AML-193 (cell line): ENCODE data around the gene RSRC1.
A peak's percentile ranks its signal among the peaks of the same experiment; 100 is the strongest.
"Not testable (repeated sequence)": the region's sequence is repeated elsewhere in the genome, so short reads cannot be mapped to it uniquely, and the experiment has no call there.

Experiments
- DNase-seq, 2 experiments: peaks; one replicate each; lab custom pipeline; 2025; lab: John Stamatoyannopoulos, UW

The RSRC1 gene

DNA sequence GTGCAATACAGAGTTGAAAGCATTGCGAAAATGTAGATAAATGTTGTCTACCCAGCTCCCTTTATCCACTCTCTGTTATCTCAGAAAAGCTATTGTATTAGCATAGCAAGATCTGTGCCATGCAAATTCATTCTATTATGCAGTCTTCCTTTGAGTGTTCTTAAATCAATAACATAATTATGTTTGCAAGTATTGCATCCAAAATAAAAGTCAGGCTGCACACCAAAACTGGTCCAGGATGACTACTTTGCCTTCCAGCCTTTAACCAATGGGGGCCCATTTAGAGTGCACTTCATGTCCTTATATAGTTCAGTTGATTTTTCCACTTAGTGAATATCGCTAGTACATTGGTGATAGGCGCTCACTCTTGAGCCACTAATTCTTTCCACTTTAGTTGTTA is 353.7 kb downstream of the RSRC1 start:
- DNase-seq = no peak

GRCh38 chr3:158465074-158465473 is 355.2 kb downstream of the RSRC1 start:
- no peak for DNase-seq

- DNase-seq = no peak
Observed at GRCh38 chr3:158470944-158471638, 361.2 kb downstream of the RSRC1 start.

DNA sequence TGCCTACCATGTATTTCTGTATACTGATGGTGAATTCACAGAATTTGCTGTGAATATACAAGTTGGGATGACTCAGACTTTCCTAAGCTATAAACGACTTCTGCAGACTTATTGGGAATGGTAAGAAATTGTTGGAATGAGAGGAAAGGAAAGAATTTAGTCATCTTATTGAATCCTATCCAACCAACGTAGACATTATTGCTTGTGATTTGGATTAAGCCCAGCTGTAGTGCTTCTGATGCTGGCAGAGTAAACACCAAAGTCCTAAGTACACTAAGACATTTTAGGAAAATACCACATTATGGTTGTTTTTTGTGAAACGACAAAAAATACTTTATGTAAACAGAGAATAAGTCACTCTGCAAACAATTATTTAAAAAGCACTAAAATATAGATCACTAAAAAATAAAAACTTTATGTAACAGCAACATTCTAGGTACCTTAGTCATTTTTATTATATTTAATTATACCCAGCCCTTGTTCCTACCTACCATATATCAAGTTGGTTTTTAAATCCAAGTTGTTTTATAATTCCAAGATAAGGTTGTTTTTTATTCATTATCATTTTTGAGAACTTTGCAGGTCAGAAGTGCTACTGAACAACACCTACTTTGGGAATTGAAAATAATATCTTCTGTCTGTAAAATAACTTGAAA is 361.9 kb downstream of the RSRC1 start:
- DNase-seq = no peak

DNA sequence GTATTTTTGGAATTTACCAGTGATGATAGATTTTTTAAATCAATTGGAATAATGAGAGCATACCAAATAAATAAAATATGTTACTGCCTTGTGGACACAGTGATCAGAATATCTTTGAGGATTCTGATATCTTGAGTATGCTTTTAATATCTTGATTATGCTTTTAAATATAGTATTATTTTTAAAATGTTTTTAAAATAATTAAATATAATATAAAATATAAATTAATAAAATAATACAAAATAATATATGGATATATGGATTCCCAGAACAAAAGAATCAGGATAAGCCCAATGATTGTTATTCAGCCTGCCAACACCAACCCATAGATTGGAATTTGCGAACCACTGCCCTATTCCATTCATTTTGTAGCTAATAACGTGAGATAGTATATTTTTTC is 369.2 kb downstream of the RSRC1 start:
- DNase-seq = no peak

GRCh38 chr3:158483701-158484235 is 373.9 kb downstream of the RSRC1 start:
- DNase-seq = no peak

GRCh38 chr3:158486200-158486599 is 376.3 kb downstream of the RSRC1 start:
- DNase-seq = no peak

DNA sequence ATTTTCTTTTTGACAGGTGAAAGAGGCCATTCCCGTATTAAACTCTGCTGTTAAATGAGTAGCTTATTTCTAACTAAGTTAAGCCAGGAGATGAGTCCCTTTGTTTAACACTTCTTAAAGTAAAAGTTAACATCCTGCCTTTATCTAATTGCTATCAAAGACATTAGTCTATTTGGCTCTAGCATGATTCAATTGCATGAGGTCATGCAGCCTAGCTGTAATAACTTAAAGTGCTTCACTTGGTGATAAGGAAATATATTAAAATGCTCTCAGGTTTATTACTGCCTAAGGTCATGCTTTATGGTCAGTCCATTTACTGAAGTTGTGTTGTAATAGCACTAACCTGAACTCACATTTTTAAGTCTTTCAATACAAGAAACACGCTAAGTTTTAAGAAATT is 378.8 kb downstream of the RSRC1 start:
- DNase-seq = no peak

- no peak for DNase-seq
Observed at GRCh38 chr3:158489181-158489580, 379.3 kb downstream of the RSRC1 start.

DNA sequence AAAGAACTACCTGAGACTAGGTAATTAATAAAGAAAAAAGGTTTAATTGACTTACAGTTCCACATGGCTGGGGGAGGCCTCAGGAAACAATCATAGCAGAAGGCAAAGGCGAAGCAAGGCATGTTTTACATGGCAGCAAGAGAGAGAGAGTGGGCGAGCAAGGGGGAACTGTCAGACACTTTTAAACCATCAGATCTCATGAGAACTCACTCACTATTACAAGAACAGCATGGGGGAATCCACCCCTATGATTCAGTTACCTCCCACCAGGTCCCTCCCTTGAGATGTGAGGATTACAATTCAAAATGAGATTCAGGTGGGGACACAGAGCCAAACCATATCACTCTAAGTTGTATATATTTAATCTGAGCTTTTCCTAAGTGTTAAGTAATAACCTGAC is 382.1 kb downstream of the RSRC1 start:
- no peak for DNase-seq

DNA sequence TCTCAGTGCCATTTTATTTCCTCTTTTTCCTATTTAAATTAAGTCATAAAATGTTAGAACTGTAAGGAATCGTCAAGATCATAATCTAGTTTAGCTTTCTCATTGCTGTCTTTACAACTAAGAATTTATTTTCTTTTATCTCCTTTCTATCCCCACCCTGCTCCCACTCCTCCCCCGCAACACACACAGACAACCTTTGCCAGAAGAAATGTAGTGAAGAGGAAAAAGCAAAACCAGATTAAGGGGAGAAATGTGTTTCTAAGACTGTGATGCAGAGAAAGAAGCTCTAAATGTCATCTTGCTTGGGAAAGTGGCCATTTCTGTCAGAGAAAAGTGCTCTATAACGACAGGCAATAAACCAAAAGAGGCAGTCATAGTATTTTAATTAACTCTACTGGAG is 382.8 kb downstream of the RSRC1 start:
- no peak for DNase-seq

- DNase-seq = no peak
Observed at GRCh38 chr3:158493931-158494330, 384.0 kb downstream of the RSRC1 start.

DNA sequence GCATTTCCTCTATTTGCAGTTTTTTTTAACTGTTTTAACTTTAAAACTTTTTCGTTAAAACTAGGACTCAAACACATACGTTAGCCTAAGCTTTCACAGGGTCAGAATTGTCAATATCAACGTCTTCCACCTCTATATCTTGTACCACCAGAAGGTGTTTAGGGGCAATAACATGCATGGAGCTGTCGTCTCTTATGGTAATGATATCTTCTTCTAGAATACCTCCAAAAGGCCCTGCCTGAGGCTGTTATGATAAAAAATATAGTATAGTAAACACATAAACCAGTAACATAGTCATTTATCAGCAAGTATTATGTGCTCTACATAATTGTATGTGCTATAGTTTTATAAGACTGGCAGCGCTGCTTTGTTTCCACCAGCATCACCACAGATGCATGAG is 384.8 kb downstream of the RSRC1 start:
- no peak for DNase-seq

DNA sequence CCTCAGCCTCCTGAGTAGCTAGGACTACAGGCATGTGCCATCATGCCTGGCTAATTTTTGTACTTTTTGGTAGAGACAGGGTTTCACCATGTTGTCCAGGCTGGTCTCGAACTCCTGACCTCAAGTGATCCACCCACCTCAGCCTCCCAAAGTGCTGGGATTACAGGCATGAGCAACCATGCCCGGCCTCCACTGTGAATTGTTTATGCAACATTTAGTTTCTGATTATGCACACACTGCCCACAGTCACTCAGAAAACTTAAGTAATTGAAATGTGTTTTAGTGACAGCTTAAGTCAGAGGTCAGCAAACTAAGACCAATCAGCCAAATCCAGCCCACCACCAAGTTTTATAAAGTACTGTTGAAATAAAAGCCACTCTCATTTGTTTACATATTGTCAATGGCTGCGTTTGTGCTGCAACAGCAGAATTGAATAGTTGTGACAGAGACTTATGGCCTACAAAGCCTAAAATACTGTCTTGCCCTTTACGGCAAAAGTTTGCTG is 385.6 kb downstream of the RSRC1 start:
- DNase-seq = not testable (repeated sequence)

GRCh38 chr3:158505117-158505516 is 395.2 kb downstream of the RSRC1 start:
- no peak for DNase-seq

DNA sequence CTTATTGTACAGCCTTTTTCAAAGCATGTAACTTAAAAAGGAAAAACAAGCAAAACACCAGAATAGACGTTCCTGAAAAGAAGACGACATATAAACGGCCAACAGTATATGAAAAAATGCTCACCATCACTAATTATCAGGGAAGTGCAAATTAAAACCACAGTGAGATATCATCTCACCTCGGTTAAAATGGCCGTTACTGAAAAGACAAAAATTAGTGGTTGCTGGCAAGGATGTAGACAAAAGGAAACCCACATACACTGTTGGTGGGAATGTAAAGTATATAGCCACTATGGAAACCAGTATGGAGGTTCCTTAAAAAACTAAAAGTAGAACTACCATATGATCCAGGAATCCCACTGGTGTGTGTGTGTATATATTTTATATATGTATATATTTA is 396.6 kb downstream of the RSRC1 start:
- no peak for DNase-seq

- DNase-seq = no peak
Observed at GRCh38 chr3:158508481-158508880, 398.6 kb downstream of the RSRC1 start.

DNA sequence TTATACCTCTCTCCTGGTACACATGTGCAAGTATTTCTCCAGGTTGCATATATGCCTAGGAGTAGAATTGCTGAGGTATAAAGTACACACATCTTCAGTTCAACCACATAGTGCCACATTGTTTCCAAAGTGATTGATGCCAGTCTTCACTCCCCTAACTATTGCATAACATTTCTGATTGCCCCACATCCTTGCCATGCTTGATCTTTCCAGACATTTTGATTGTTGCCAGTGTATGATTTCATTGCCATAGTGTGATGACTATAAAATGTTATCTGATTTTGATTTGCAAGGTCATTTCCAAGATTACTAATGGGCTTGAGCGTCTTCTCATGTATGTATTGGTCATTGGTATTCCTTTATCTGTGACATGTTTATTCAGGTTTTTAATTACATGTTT is 400.0 kb downstream of the RSRC1 start:
- DNase-seq = peak in 1 of 2 experiments; percentile 27

GRCh38 chr3:158516729-158517128 is 406.8 kb downstream of the RSRC1 start:
- not testable (repeated sequence) for DNase-seq

DNA sequence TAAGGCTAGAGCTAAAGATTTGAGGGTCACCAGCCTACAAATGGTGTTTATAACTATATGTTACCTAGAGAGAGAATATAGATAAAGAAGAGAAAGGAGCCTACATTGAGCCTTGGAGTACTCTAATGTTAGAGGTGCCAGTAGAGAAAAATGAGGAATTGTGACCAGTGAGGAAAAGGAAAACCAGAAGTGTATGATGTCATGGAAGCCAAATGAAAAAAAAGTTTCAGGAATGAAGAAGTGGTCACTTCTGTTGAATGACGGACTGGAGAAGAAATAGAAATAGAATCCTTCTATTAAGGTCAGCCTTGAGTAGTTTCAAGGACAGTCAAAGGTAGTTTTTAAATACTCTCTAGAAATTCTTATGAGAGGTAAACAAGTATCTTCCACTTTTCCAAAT is 409.9 kb downstream of the RSRC1 start:
- DNase-seq = no peak

- no peak for DNase-seq
Observed at GRCh38 chr3:158520433-158520832, 410.5 kb downstream of the RSRC1 start.

- no peak for DNase-seq
Observed at GRCh38 chr3:158522221-158523136, 412.6 kb downstream of the RSRC1 start.
